Measurements from ENCODE around the gene FKBP1A.

The FKBP1A gene

GRCh38 chr20:1420066-1420465 lies 27.2 kb upstream of the FKBP1A start:
- no peak overlapping the region for H3K27ac ChIP-seq
- DNase-seq (ENCODE audit: low spot score): no peak
- no peak for TF ChIP-seq CTCF (conservative IDR thresholded peaks at IDR 0.05; ENCODE audit: low read depth)
- ChIA-PET CTCF (interaction anchor here (0.7 kb wide), 1 partner anchor 212 kb away, joined by 3 read pairs; no protein-coding TSS in a partner anchor), POLR2A (ENCODE audit: low non-redundant PET) (no interaction called here)

GRCh38 chr20:1418350-1418749 lies 25.5 kb upstream of the FKBP1A start:
- TF ChIP-seq CTCF (conservative IDR thresholded peaks at IDR 0.05; ENCODE audit: low read depth): no peak
- ChIA-PET POLR2A (ENCODE audit: low non-redundant PET) (no interaction called here), CTCF (interaction anchor here (0.7 to 0.9 kb wide), 2 partner anchors 12 to 19 kb away, joined by 3 read pairs; no protein-coding TSS in a partner anchor)
- peak overlapping the region; percentile 52; the same call in 1 of the 2 replicates for H3K27ac ChIP-seq
- DNase-seq (ENCODE audit: low spot score): peak; percentile 21

- POLR2A ChIA-PET (ENCODE audit: low non-redundant PET): no interaction called here
- CTCF ChIA-PET: interaction anchor here (0.9 kb wide), 1 partner anchor 19 kb away, joined by 3 read pairs; no protein-coding TSS in a partner anchor
- no peak for TF ChIP-seq CTCF (conservative IDR thresholded peaks at IDR 0.05; ENCODE audit: low read depth)
- H3K27ac ChIP-seq: peak overlapping the region; percentile 52
- no peak for DNase-seq (ENCODE audit: low spot score)
Observed at GRCh38 chr20:1417790-1418189, 24.9 kb upstream of the FKBP1A start.

GRCh38 chr20:1417273-1417672 lies 24.4 kb upstream of the FKBP1A start:
- no peak for TF ChIP-seq CTCF (conservative IDR thresholded peaks at IDR 0.05; ENCODE audit: low read depth)
- ChIA-PET CTCF (no interaction called here), POLR2A (ENCODE audit: low non-redundant PET) (no interaction called here)
- H3K27ac ChIP-seq: peak overlapping the region; percentile 52
- peak; percentile 58 for DNase-seq (ENCODE audit: low spot score)

- ChIA-PET POLR2A (ENCODE audit: low non-redundant PET) (interaction anchor here (0.6 to 0.7 kb wide), 2 partner anchors 39 to 1068 kb away, joined by 3 read pairs; no protein-coding TSS in a partner anchor), CTCF (no interaction called here)
- no peak for TF ChIP-seq CTCF (conservative IDR thresholded peaks at IDR 0.05; ENCODE audit: low read depth)
- peak overlapping the region; percentile 56 for H3K27ac ChIP-seq
- DNase-seq (ENCODE audit: low spot score): peak; percentile 93
Observed at GRCh38 chr20:1415667-1416468, 23.0 kb upstream of the FKBP1A start.

GRCh38 chr20:1414982-1415381 lies 22.1 kb upstream of the FKBP1A start:
- ChIA-PET CTCF (interaction anchor here (0.6 kb wide), 1 partner anchor 36 kb away, joined by 3 read pairs; no protein-coding TSS in a partner anchor), POLR2A (ENCODE audit: low non-redundant PET) (no interaction called here)
- no peak for DNase-seq (ENCODE audit: low spot score)
- H3K27ac ChIP-seq: no peak overlapping the region
- TF ChIP-seq CTCF (conservative IDR thresholded peaks at IDR 0.05; ENCODE audit: low read depth): no peak
